ENCODE data around the gene TMEM45B. TPM values are rescaled to one million over a fixed set of nuclear protein-coding genes. Genes with fewer than 3 reads are reported as not detected.

The TMEM45B gene
- total and polyA plus RNA-seq, 5 donors from 2014 or later = 1.1 to 9.7 (median 3.7) TPM

DNA sequence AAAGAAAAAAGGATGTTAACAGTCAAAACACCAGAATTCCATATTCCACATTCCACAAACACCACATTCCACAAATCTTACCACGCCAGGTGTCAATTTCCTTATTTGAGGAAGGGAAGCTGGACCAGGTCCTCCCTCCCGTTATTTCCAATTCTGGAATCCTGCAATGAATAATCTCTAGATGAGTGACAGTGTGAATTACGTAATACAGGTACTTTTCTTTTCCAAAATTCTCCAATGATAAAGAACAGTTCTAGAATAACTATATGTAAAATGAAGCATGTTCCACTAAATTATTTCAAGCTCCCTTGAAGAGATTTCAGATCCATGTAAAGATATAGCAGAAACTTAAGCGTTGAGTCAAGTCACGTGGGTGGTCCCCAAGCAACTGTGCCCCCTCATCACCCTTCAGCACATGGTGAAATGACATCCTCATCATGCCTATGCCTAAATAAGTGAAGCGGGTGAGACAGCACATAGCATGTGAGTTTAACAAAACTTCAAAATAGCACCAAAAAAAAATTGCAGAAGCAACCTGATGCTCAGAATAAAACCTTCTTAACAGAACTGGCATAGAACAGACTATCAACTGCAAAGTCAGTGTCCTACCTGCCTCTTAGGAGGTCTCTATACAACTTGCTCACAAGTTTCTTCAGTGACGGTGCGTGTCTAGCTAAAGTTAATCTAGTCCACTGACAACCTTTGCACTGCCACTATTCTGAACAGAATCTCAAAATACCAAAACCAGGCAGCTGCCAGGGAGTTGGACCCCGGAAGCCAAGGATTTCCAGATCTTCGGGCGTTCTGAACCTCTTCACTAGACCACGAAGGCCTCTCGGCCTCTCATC, 78.9 kb downstream of the TMEM45B start:
- Mint-ChIP-seq H3K36me3 (peaks cover 20% of the 10 kb centered on the region), H3K4me3 (peak overlapping the region; percentile 94 to 98 (median 96)), H3K27ac (peak overlapping the region; percentile 75 to 93 (median 91)), H3K4me1 (peaks cover 24 to 59% (median 37%) of the 10 kb centered on the region in 4 donors), H3K27me3 (no peaks in the 10 kb centered on the region), H3K9me3 (peaks cover 0 to 2% (median 0%) of the 10 kb centered on the region in 7 donors)
- no peak for ATAC-seq (ENCODE audit: low read depth in 2 of 2)
- no peaks in the 10 kb centered on the region for H3K9me3 ChIP-seq (ENCODE audit: control insufficient read depth in 2 of 2, low read length in 2 of 2)
- H3K27me3 ChIP-seq (ENCODE audit: control insufficient read depth, insufficient read depth, low read length) = no peaks in the 10 kb centered on the region
- H3K27ac ChIP-seq (ENCODE audit: insufficient read depth, low read length, poor library complexity, severe bottlenecking) = peak overlapping the region; percentile 69
- H3K4me1 ChIP-seq (ENCODE audit: control insufficient read depth, insufficient read depth, low read length, poor library complexity, severe bottlenecking) = peaks cover 18% of the 10 kb centered on the region
- H3K36me3 ChIP-seq (ENCODE audit: control insufficient read depth, insufficient read depth, low read length) = peaks cover 33% of the 10 kb centered on the region
- peak overlapping the region; percentile 93 for H3K4me3 ChIP-seq (ENCODE audit: low read depth, low read length)
- peak; percentile 4 to 35 (median 4) for DNase-seq

DNA sequence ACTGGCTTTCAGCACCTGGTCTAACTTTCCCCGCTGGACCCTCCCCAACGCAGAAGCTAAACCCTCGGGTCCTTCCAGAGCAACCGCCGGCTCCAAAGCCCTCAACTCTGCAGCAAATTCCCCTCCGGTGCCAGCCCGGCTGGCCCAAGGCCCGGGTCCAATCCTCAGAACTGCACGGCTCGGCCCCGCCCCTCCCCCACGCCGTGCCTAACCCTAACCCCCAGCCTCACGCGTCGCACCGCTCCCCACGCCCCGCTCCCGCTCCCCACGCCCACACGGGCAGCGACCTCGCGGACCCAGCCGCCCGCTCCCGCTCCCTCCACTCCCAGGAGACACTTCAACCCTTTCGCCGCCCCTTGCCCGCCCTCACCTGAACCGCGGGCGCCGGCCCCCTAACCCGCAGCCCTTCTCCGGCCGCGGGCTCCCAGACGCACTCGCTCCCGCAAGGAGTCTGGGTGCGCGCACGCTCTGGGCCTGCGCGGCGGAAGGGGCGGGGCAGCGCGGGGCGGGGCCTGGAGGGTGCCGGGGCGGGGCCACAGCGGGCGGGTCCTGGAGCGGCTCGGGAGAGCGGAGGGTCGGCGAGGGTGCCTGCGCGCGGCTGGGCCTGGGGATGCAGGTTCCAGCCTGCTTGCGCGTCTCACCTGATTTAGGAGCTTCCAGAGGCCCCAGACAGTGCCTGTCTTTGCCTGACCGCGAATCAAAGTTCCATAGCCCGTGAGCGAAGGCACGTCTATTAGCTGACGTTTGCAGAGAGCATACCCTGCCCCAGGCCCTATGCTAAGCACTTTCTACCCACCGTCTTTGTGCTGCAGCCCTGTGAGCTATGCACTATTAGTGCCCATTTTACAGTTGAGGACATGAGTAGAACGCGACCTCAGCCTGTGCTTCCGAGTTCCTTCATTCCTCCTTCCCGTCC, 79.7 kb downstream of the TMEM45B start, which contains the start of gene NFRKB:
TSS of gene NFRKB (minus strand) at position 453 of the 916 bp plus-strand sequence. CDS start 2,729 bp downstream, outside the sequence.
- DNase-seq (peak; percentile 83 to 86 (median 84)), ATAC-seq (ENCODE audit: low read depth in 2 of 2) (peak; percentile 96 to 97)
- Mint-ChIP-seq H3K9me3 (peaks cover 0 to 2% (median 0%) of the 10 kb centered on the region in 7 donors), H3K36me3 (peaks cover 16% of the 10 kb centered on the region), H3K4me3 (peak within 1 kb of the TSS; percentile 94 to 98 (median 96)), H3K27ac (peak within 1 kb of the TSS; percentile 80 to 93 (median 91)), H3K4me1 (peaks cover 24 to 51% (median 32%) of the 10 kb centered on the region in 4 donors), H3K27me3 (no peaks in the 10 kb centered on the region)
- H3K36me3 ChIP-seq (ENCODE audit: control insufficient read depth, insufficient read depth, low read length) = peaks cover 25% of the 10 kb centered on the region
- peaks cover 18% of the 10 kb centered on the region for H3K4me1 ChIP-seq (ENCODE audit: control insufficient read depth, insufficient read depth, low read length, poor library complexity, severe bottlenecking)
- peak within 1 kb of the TSS; percentile 69 for H3K27ac ChIP-seq (ENCODE audit: insufficient read depth, low read length, poor library complexity, severe bottlenecking)
- peak within 1 kb of the TSS; percentile 93 for H3K4me3 ChIP-seq (ENCODE audit: low read depth, low read length)
- H3K9me3 ChIP-seq (ENCODE audit: control insufficient read depth in 2 of 2, low read length in 2 of 2) = no peaks in the 10 kb centered on the region
- H3K27me3 ChIP-seq (ENCODE audit: control insufficient read depth, insufficient read depth, low read length) = no peaks in the 10 kb centered on the region

DNA sequence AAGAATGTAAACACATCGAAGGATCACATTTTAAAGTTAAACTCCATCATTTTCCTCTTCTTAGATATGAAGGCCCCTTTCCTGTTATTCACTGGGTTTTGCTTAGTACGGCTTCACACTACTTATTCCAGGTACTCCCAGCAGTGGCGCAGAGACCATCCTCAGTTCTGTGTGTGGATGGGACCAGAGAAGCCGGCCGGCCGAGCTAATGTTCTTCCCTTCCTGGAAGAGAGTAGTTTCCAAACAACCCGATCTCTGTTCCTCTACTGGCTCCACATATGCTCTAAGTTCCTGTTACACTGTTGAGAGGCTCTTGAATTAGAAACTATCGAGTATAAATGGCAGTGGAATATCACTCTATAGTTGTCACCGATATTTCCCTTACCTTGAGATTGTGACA, 80.4 kb downstream of the TMEM45B start:
- Histone ChIP-seq H3K9me3 (ENCODE audit: control insufficient read depth in 2 of 2, low read length in 2 of 2) (no peaks in the 10 kb centered on the region), H3K27ac (ENCODE audit: insufficient read depth, low read length, poor library complexity, severe bottlenecking) (peak overlapping the region; percentile 69), H3K36me3 (ENCODE audit: control insufficient read depth, insufficient read depth, low read length) (peaks cover 21% of the 10 kb centered on the region), H3K4me3 (ENCODE audit: low read depth, low read length) (peak overlapping the region; percentile 90), H3K27me3 (ENCODE audit: control insufficient read depth, insufficient read depth, low read length) (no peaks in the 10 kb centered on the region), H3K4me1 (ENCODE audit: control insufficient read depth, insufficient read depth, low read length, poor library complexity, severe bottlenecking) (peaks cover 18% of the 10 kb centered on the region)
- Mint-ChIP-seq H3K4me3 (peak overlapping the region; percentile 94 to 98 (median 96)), H3K27me3 (no peaks in the 10 kb centered on the region), H3K4me1 (peaks cover 24 to 49% (median 32%) of the 10 kb centered on the region in 4 donors), H3K36me3 (peaks cover 16% of the 10 kb centered on the region), H3K27ac (peak overlapping the region; percentile 80 to 93 (median 91)), H3K9me3 (peaks cover 0 to 2% (median 0%) of the 10 kb centered on the region in 7 donors)
- DNase-seq = no peak
- no peak for ATAC-seq (ENCODE audit: low read depth in 2 of 2)

DNA sequence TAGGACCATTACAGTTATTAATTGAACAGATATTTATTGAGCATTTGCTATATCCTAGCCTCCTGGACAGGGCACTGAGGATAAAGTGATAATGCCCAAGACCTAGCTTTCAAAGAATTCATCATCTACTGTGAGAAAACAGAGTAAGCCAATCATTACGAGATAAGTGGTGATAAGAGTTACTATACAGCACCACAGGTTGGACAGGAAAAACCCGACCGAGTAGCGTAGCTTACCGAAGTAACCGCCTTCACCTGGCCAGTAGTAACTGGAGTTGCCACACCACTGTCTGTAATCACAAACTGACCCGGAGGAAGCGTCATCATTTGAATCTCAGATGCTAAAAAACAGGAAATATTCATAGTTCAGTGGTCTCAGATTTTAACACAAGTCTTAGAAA, 89.8 kb downstream of the TMEM45B start:
- H3K4me3 Mint-ChIP-seq = no peak overlapping the region
- no peak for ATAC-seq (ENCODE audit: low read depth in 2 of 2)
- peaks cover 47% of the 10 kb centered on the region for H3K36me3 Mint-ChIP-seq
- H3K27me3 ChIP-seq (ENCODE audit: control insufficient read depth, insufficient read depth, low read length) = no peaks in the 10 kb centered on the region
- peaks cover 3% of the 10 kb centered on the region for H3K4me1 ChIP-seq (ENCODE audit: control insufficient read depth, insufficient read depth, low read length, poor library complexity, severe bottlenecking)
- no peaks in the 10 kb centered on the region for H3K9me3 Mint-ChIP-seq
- no peaks in the 10 kb centered on the region for H3K9me3 ChIP-seq (ENCODE audit: control insufficient read depth in 2 of 2, low read length in 2 of 2)
- H3K4me3 ChIP-seq (ENCODE audit: low read depth, low read length) = no peak overlapping the region
- H3K27me3 Mint-ChIP-seq = no peaks in the 10 kb centered on the region
- no peak for DNase-seq
- peaks cover 0 to 5% (median 1%) of the 10 kb centered on the region in 4 donors for H3K4me1 Mint-ChIP-seq
- peaks cover 39% of the 10 kb centered on the region for H3K36me3 ChIP-seq (ENCODE audit: control insufficient read depth, insufficient read depth, low read length)
- no peak overlapping the region for H3K27ac Mint-ChIP-seq
- no peak overlapping the region for H3K27ac ChIP-seq (ENCODE audit: insufficient read depth, low read length, poor library complexity, severe bottlenecking)

Other genes with a start within 250 kb of the TMEM45B start
- gene NFRKB, start 79.7 kb downstream of the TMEM45B start, total RNA-seq = 41.0 TPM
- 10 to 100 TPM; 12.8 to 21.0 (median 19.2) TPM for gene NFRKB, start 79.7 kb downstream of the TMEM45B start, polyA plus RNA-seq
- gene PRDM10, start 187.0 kb downstream of the TMEM45B start, total RNA-seq = 15.8 TPM
- 1 to 10 TPM; 2.6 to 3.0 (median 2.7) TPM for gene PRDM10, start 187.0 kb downstream of the TMEM45B start, polyA plus RNA-seq

Measured in CD4-positive, CD25-positive, alpha-beta regulatory T cell (primary cell).